HCT116 (cell line): ENCODE results near the gene FBXO31. TPM values are rescaled to one million over a fixed set of nuclear protein-coding genes. Genes with fewer than 3 reads are reported as not detected.
"Not testable (repeated sequence)": the region's sequence is repeated elsewhere in the genome, so short reads cannot be mapped to it uniquely, and the experiment has no call there.

Experiments
- ATAC-seq: fragments of 200-7000 bp; cut with Tn5 transposase; 2 replicates; pipeline ENCODE4 v1.9.1; 2020; ENCODE audit warnings: mild to moderate bottlenecking, moderate library complexity
- BruUV-seq: library from RNA; stranded (reverse); fragments of 400-500 nt; replicated peaks from 2 replicates; lab custom pipeline; 2021; lab: Mats Ljungman, UMichigan
- CTCF ChIA-PET: fragments of 300-600 bp; sonication (Branson Sonifier 250); formaldehyde crosslinking; loops from one replicate; lab custom pipeline; 2021; ENCODE audit warnings: antibody characterized with exemption; lab: Charles Lee
- POLR2A ChIA-PET: fragments of 300-600, 350-600 bp; sonication (Branson Sonifier 250); formaldehyde crosslinking; loops from one replicate; lab custom pipeline; 2021; ENCODE audit warnings: antibody characterized with exemption; lab: Charles Lee
- RAD21 ChIA-PET, 2 experiments: fragments of 300-600 bp; sonication (Branson Sonifier 250); formaldehyde crosslinking; loops; one replicate each; lab custom pipeline; 2023; ENCODE audit warnings: low total read pairs in 2 of 2; ENCODE audit not compliant: uncharacterized antibody in 2 of 2, unreplicated experiment in 2 of 2, low non-redundant PET in 1 of 2; lab: Charles Lee
- DNase-seq: peaks from one replicate; pipeline ENCODE4 v3.0.0-alpha.2; 2010; ENCODE audit warnings: low read depth, low spot score
- H2AFZ ChIP-seq: fragments of 200-600 bp; shearing (Covaris generic), sonication (generic); 2 replicates; pipeline ENCODE4 v1.6.1; 2017; ENCODE audit warnings: low read depth, mixed run types, mixed read lengths, antibody characterized with exemption, low read length; ENCODE audit not compliant: poor library complexity, severe bottlenecking
- H3K27ac ChIP-seq: 2 replicates; pipeline ENCODE4 v1.5.1; 2012; ENCODE audit warnings: low read depth, low read length
- H3K27me3 ChIP-seq: fragments of 200-600 bp; sonication (generic); 2 replicates; pipeline ENCODE4 v1.6.1; 2016; ENCODE audit warnings: mixed run types, low read length, mixed read lengths; ENCODE audit not compliant: insufficient read depth
- H3K36me3 ChIP-seq, 2 experiments: fragments of 200-500 bp in 1 of 2; fragments of 200-600 bp in 1 of 2; sonication (Bioruptor generic) in 1 of 2; sonication (generic) in 1 of 2; 2 replicates each; pipeline versions ENCODE4 v1.5.1 to v1.6.1; 2014 to 2016; ENCODE audit warnings: low read length in 2 of 2, inconsistent platforms in 1 of 2, mixed read lengths in 1 of 2, mixed run types in 1 of 2; ENCODE audit not compliant: insufficient read depth in 2 of 2, control insufficient read depth in 1 of 2
- H3K4me1 ChIP-seq, 2 experiments: fragments of 200-600 bp in 1 of 2; sonication (generic) in 1 of 2; 2 replicates each; pipeline versions ENCODE4 v1.5.1 to v1.6.1; 2012 to 2017; ENCODE audit warnings: low read length in 2 of 2, inconsistent platforms in 1 of 2, mild to moderate bottlenecking in 1 of 2, mixed read lengths in 1 of 2, mixed run types in 1 of 2, moderate library complexity in 1 of 2; ENCODE audit not compliant: insufficient read depth in 2 of 2, control insufficient read depth in 1 of 2
- H3K4me2 ChIP-seq: fragments of 200-600 bp; sonication (generic); 2 replicates; pipeline ENCODE4 v1.6.1; 2017; ENCODE audit warnings: mixed run types, low read length, mixed read lengths
- H3K4me3 ChIP-seq, 2 experiments: fragments of 200-600 bp in 1 of 2; sonication (generic) in 1 of 2; replicated peaks in 1 of 2; 2 replicates each; pipeline ENCODE4 v1.5.1; 2011 to 2016; ENCODE audit warnings: low read length in 2 of 2, control low read depth in 1 of 2, low read depth in 1 of 2, mild to moderate bottlenecking in 1 of 2, mixed read lengths in 1 of 2, mixed run types in 1 of 2
- H3K79me2 ChIP-seq: fragments of 200-600 bp; sonication (generic); 2 replicates; pipeline ENCODE4 v1.6.1; 2017; ENCODE audit warnings: mild to moderate bottlenecking, mixed run types, low read length, moderate library complexity, mixed read lengths; ENCODE audit not compliant: insufficient read depth
- H3K9ac ChIP-seq: fragments of 200-600 bp; sonication (generic); 2 replicates; pipeline ENCODE4 v1.6.1; 2016; ENCODE audit warnings: low read length, mixed read lengths
- H3K9me2 ChIP-seq: fragments of 200-600 bp; sonication (generic), shearing (Covaris generic); 2 replicates; pipeline ENCODE4 v1.6.1; 2017; ENCODE audit warnings: mixed run types, mild to moderate bottlenecking, moderate library complexity; ENCODE audit not compliant: insufficient read depth
- H3K9me3 ChIP-seq, 2 experiments: fragments of 200-500 bp in 1 of 2; fragments of 200-600 bp in 1 of 2; sonication (Bioruptor generic) in 1 of 2; sonication (generic) in 1 of 2; 2 replicates each; pipeline ENCODE4 v1.6.1; 2014 to 2017; ENCODE audit warnings: low read length in 2 of 2, mixed read lengths in 2 of 2, inconsistent platforms in 1 of 2, low read depth in 1 of 2, mild to moderate bottlenecking in 1 of 2, mixed run types in 1 of 2, moderate library complexity in 1 of 2; ENCODE audit not compliant: control insufficient read depth in 1 of 2, insufficient read depth in 1 of 2
- H4K20me1 ChIP-seq: fragments of 200-600 bp; sonication (generic), shearing (Covaris generic); 2 replicates; pipeline ENCODE4 v1.6.1; 2017; ENCODE audit warnings: mixed run types, mild to moderate bottlenecking, moderate library complexity; ENCODE audit not compliant: insufficient read depth
- CTCF ChIP-seq, 3 experiments: fragments of 200-600 bp in 1 of 3; sonication (generic) in 1 of 3; IDR thresholded peaks in 2 of 3; conservative IDR thresholded peaks in 1 of 3; 2 replicates each; pipeline ENCODE4 v1.5.1; 2012 to 2017; ENCODE audit warnings: low read depth in 2 of 3, low read length in 2 of 3, antibody characterized with exemption in 1 of 3, borderline replicate concordance in 1 of 3, control low read depth in 1 of 3, mild to moderate bottlenecking in 1 of 3, mixed read lengths in 1 of 3, mixed run types in 1 of 3, moderate library complexity in 1 of 3; ENCODE audit not compliant: insufficient read depth in 1 of 3
- EGR1 ChIP-seq: IDR thresholded peaks from 2 replicates; pipeline ENCODE4 v1.6.1; 2012; ENCODE audit warnings: low read depth
- POLR2AphosphoS5 ChIP-seq: IDR thresholded peaks from 2 replicates; pipeline ENCODE4 v1.6.1; 2011; ENCODE audit warnings: mild to moderate bottlenecking, low read depth, low read length, moderate library complexity
- TCF7L2 ChIP-seq: IDR thresholded peaks from 2 replicates; pipeline ENCODE4 v1.7.0; 2011; ENCODE audit warnings: borderline replicate concordance, inconsistent platforms; ENCODE audit not compliant: insufficient read depth, insufficient read length; ENCODE audit errors: extremely low read depth
- YY1 ChIP-seq: IDR thresholded peaks from 2 replicates; pipeline ENCODE4 v1.6.1; 2011; ENCODE audit warnings: low read length, low read depth, moderate library complexity, mild to moderate bottlenecking; ENCODE audit not compliant: insufficient replicate concordance; ENCODE audit errors: extremely low read depth
- ZFX ChIP-seq: fragments of 450-650 bp; IDR thresholded peaks from 2 replicates; pipeline ENCODE4 v1.6.1; 2017
- intact Hi-C: fragments of 100-400 bp; cut with micrococcal nuclease; formaldehyde crosslinking; loops from 2 replicates; pipeline ENCODE4 v1.10.0; 2022
- total RNA-seq: library from RNA; stranded (reverse); gene quantifications from one replicate; pipeline ENCODE4 v1.2.1, GENCODE V29; 2021; ENCODE audit not compliant: unreplicated experiment
- TF ChIP-seq, protein P1 (sequence below): IDR thresholded peaks from 2 replicates; pipeline ENCODE4 v1.6.1; 2011; ENCODE audit warnings: mild to moderate bottlenecking, low read length, moderate library complexity; ENCODE audit not compliant: insufficient replicate concordance; ENCODE audit errors: extremely low read depth

Gene FBXO31
- total RNA-seq, 1 experiment from 2014 or later, result 52.1 TPM

GRCh38 chr16:87387942-87388817, 4.6 kb upstream of the FBXO31 start:
- RAD21 ChIA-PET, result interaction anchor here in 1 of 2 experiments (1.0 kb wide), 1 partner anchor 248 kb away, joined by 6 read pairs; no protein-coding TSS in a partner anchor
- Histone ChIP-seq H3K4me1 (peaks cover 37 to 52% of the 10 kb centered on the region in 2 experiments), H2AFZ (peak overlapping the region; percentile 20), H3K4me3 (no peak overlapping the region; a peak in 1 of 4 replicates), H3K36me3 (no peaks in the 10 kb centered on the region), H3K27ac (peak overlapping the region; percentile 47), H3K79me2 (peaks cover 7% of the 10 kb centered on the region; the same call in 1 of the 2 replicates)
- DNase-seq, result peak; percentile 100
- TF ChIP-seq CTCF (IDR thresholded peaks at IDR 0.05 in 2 of 3, conservative IDR thresholded peaks at IDR 0.05 in 1 of 3; ENCODE audit: borderline replicate concordance in 1 of 3, insufficient read depth in 1 of 3, low read depth in 2 of 3, low read length in 2 of 3), result no peak
- no peak for TF ChIP-seq EGR1
- peak; percentile 94 for TF ChIP-seq POLR2AphosphoS5
- peak; percentile 50 for TF ChIP-seq ZFX
- TF ChIP-seq TCF7L2, result peak; percentile 60
- TF ChIP-seq YY1, result peak; percentile 100
- TF ChIP-seq, protein P1, sequence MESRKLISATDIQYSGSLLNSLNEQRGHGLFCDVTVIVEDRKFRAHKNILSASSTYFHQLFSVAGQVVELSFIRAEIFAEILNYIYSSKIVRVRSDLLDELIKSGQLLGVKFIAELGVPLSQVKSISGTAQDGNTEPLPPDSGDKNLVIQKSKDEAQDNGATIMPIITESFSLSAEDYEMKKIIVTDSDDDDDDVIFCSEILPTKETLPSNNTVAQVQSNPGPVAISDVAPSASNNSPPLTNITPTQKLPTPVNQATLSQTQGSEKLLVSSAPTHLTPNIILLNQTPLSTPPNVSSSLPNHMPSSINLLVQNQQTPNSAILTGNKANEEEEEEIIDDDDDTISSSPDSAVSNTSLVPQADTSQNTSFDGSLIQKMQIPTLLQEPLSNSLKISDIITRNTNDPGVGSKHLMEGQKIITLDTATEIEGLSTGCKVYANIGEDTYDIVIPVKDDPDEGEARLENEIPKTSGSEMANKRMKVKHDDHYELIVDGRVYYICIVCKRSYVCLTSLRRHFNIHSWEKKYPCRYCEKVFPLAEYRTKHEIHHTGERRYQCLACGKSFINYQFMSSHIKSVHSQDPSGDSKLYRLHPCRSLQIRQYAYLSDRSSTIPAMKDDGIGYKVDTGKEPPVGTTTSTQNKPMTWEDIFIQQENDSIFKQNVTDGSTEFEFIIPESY, result peak; percentile 86
- TF ChIP-seq, all 23 proteins: peak for 5
- CTCF ChIA-PET, result interaction anchor here (0.8 to 2.1 kb wide), 4 partner anchors 90 to 294 kb away, joined by 3 to 10 read pairs (median 4); no protein-coding TSS in a partner anchor
- POLR2A ChIA-PET, result interaction anchor here (0.9 to 3.4 kb wide), 8 partner anchors 11 to 812 kb away, joined by 3 to 15 read pairs (median 6); partner anchors contain the start of genes BANP and C16orf95
- intact Hi-C loops, result loop anchor here (5.0 kb wide), 1 partner anchor 826 kb away; no protein-coding TSS in a partner anchor
- peak; percentile 67 for ATAC-seq
- H3K9ac ChIP-seq, result peak overlapping the region; percentile 14
- BruUV-seq, result TSS peak; percentile 61
- no peaks in the 10 kb centered on the region for H4K20me1 ChIP-seq
- peak overlapping the region; percentile 56 for H3K4me2 ChIP-seq
- no peaks in the 10 kb centered on the region for H3K9me2 ChIP-seq
- no peaks in the 10 kb centered on the region for H3K9me3 ChIP-seq
- no peaks in the 10 kb centered on the region for H3K27me3 ChIP-seq

DNA sequence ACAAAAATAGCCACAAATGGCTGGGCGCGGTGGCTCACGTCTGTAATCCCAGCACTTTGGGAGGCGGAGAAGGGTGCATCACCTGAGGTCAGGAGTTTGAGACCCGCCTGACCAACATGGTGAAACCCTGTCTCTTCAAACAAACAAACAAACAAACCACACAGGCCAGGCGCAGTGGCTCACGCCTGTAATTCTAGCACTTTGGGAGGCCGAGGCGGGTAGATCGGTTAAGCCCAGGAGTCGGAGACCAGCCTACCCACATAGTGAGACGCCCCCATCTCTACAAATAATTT, 1.2 kb upstream of the FBXO31 start:
- BruUV-seq, result TSS peak; percentile 26
- ChIA-PET CTCF (interaction anchor here (1.7 kb wide), 1 partner anchor 10 kb away, joined by 24 read pairs; no protein-coding TSS in a partner anchor), RAD21 (interaction anchor here in 1 of 2 experiments (0.6 kb wide), 1 partner anchor 60 kb away, joined by 3 read pairs; no protein-coding TSS in a partner anchor), POLR2A (interaction anchor here (2.1 to 2.6 kb wide), 2 partner anchors 8 to 16 kb away, joined by 9 to 12 read pairs; partner anchors contain the start of gene MAP1LC3B)
- Histone ChIP-seq H3K27ac (peak overlapping the region; percentile 75), H3K4me3 (peak overlapping the region; percentile 63 to 88), H3K9ac (peak overlapping the region; percentile 86), H3K79me2 (peaks cover 36% of the 10 kb centered on the region), H4K20me1 (peaks cover 14% of the 10 kb centered on the region; the same call in 1 of the 2 replicates), H3K4me2 (peak overlapping the region; percentile 87), H3K4me1 (peaks cover 43 to 54% of the 10 kb centered on the region in 2 experiments), H2AFZ (peak overlapping the region; percentile 74)
- H3K9me2 ChIP-seq, ATAC-seq, DNase-seq, H3K36me3 ChIP-seq, H3K9me3 ChIP-seq, H3K27me3 ChIP-seq: not testable (repeated sequence)
- intact Hi-C loops, result loop anchor here (5.0 kb wide), 2 partner anchors 68 to 823 kb away; partner anchors contain the start of gene C16orf95
